AG08395 (cell line): ENCODE measurements around the gene GCG.
A peak's percentile ranks its signal among the peaks of the same experiment; 100 is the strongest.

Source experiments
- DNase-seq: peaks from one replicate; pipeline ENCODE4 v3.0.0; 2012; ENCODE audit warnings: mixed read lengths, low spot score

GCG gene

DNA sequence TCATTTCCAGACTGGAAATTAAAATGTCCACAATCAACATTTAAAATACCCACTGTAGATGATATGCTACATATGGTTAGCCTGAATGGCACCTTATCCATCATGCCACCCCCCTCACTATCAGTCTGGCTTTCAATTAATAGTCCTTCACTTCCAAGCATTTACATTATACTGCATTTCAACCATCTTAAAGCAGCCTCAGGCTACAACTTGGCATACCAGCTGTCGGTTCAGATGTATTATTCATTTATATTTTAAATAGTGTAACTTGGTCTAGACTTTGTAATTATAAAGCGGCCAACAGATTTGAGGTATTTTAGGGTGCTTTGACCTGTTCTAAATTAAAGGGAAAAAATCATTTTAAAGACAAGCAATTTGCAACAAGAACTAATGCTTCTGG, 2.6 kb downstream of the GCG start:
- no peak for DNase-seq

- no peak for DNase-seq
These were observed 3.1 kb downstream of the GCG start for GRCh38 chr2:162148956-162149355.

- no peak for DNase-seq
These were observed 8.1 kb downstream of the GCG start for GRCh38 chr2:162143969-162144368.

GRCh38 chr2:162138310-162138709, 13.7 kb downstream of the GCG start:
- no peak for DNase-seq

- no peak for DNase-seq
These were observed 24.6 kb downstream of the GCG start for GRCh38 chr2:162127422-162127821.

DNA sequence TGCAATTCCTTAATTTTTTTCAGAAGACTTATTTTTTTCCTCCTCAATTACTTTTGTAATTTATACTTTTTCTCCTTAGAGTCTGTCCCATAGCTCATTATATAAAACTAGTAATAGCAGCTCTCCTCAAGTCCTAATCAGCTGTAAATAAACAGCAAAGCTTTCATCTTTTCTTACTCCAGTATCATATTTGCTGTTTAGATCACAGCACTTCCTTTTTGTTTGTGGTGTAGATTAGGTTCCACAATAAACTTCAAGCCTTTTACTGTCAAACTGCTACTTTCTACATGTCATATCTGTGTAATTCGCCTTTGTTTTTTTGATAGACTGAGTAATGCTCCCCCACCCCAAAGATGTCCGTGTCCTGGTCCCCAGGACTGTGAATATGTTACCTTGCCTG, 25.5 kb downstream of the GCG start:
- no peak for DNase-seq

GRCh38 chr2:162126111-162126519, 25.9 kb downstream of the GCG start:
- DNase-seq = no peak

GRCh38 chr2:162125138-162125537, 26.9 kb downstream of the GCG start:
- peak; percentile 32 for DNase-seq

DNA sequence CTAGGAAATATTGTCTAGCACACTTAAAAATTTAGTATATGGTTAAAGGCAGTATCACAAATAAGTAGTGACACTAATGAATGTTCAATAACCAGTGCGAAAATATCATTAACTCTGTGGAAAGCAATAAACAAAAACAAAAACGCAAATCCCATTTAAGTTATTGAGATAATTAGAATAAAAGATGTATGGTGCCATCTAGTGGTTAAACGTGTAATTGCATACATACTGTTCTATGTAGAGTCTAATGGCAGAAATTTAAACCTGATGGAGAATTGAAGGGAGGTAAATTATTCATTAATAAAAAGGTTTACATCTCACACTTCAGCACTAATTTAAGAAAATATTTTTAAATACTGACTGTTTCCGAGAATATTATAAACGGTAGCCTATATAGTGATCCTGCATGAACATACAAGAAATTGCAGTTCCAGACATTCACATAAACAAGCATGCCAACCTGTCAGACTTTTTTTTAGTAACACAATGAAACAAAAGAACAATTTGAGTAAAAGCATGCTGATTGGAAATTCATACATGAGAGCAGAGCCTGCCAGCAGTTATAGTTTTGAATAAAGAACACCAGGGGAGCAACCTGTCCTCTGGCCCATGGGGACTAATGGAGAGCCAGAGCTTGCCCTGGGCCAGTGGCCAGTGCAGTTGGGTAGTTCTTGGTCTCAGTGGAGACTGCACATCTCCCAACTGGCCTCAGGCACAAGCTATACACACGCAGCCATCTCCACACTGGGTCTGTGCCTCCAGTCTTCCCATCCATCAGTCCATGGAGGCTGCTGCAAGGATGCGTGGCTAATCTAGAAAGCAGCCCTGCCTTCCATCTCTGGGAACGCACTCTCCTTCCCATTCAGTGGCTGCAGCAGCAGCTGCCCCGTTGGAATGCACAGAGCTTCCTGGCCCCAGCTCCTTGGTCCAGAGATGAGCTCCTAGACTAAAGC, 28.0 kb downstream of the GCG start:
- peak; percentile 49 for DNase-seq

GRCh38 chr2:162118166-162119031, 33.6 kb downstream of the GCG start:
- peak; percentile 65 for DNase-seq

DNA sequence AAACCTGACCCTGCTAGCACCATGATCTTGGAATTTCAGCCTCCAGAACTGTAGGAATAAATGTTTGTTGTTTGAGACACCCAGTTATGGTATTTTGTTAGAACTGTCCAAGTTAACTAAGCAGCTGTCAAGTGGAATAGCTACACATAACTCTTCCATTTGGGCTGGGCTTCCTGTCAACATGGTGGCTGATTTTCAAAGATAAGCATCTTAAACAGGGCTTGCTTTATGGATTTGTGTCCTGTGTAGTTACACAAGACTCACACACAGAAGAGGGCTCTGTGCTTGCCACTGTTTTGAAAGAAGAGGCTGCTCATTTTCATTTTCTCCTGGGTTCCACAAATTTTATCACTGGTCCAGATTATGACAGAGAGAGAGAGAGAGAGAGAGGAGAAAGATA, 35.7 kb downstream of the GCG start:
- DNase-seq = no peak

- no peak for DNase-seq
These were observed 37.0 kb downstream of the GCG start for GRCh38 chr2:162115076-162115475.

DNA sequence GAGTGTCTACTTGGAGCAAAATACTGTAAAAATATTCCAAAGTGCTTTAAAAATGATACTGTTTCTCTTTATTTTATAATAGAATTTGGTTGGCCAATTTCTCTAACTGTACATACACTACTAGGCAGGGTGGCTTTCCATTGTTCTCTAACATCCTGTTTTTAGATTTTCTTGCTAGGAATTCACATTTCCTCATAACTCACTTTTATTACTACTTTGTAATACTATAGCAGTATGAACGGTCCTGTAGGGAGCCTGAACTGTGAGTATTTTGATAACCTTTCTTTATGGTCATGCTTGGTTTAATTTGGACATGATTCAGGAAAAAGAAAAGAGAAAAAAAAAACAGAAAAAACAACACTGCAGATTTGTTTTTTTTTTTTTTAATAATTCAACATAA, 37.8 kb downstream of the GCG start:
- DNase-seq = no peak

DNA sequence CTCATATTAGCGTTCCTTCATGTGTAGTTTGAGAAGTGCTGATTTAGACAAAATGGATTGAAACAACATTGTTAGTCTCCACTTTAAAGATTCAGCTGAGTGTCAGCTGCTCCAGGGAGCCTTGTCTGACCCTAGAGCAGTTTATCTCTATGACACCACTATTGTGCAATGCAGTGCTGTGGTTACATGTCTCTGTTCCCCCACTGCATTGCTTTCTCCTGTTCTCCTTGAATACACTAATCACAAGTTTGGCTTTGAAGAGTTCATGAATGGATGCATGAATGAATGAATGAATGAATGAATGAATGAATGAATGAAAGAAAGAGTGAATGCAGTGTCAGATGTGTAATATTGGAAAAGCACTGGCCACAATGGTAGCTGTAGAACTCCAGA, 38.3 kb downstream of the GCG start:
- DNase-seq = peak; percentile 71

GRCh38 chr2:162113088-162113775, 38.8 kb downstream of the GCG start:
- DNase-seq = no peak

- DNase-seq = no peak
These were observed 39.8 kb downstream of the GCG start for GRCh38 chr2:162111958-162112850.

DNA sequence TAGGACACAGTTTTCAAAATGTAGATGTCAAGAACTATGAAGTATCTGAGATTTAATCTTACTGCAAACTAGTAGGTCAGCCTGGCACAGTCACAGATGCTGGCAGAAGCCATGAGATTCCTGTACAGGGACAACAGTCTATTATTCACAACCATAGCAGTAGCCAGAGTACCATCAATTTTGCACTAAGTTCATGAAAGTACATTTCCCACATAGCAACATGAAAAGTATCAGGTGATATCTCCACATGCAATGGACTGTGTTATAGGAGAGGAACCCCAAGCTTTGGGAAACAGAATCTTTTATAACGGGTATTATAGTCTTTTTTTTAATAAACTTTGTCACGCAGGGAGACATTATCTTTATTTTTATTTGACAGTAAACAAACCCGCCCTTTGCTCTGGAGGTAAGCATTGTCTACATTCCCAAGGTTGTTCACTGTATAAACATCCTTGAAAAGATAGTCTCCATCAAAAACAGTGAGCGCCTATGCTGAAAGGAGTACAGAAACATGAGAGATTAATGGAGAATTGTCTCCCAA, 44.6 kb downstream of the GCG start:
- no peak for DNase-seq

- DNase-seq = no peak
These were observed 45.3 kb downstream of the GCG start for GRCh38 chr2:162106746-162107145.

DNA sequence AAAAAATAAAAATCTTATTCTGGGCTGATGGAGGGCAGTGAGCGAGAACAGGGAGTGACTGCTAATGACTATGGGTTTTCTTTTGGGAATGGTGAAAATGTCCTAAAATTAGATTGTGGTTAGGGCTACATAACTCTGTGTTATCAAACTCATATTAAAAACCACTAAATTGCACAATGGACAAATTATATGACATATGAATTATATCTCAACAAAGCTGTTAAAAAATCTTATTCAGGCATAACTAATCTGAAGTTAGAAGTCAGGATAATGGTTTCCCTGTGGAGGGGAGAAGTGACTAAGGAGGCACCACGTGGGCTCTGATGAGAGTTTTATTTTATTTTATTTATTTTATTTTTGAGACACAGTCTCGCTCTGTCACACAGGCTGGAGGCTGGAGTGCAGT, 45.9 kb downstream of the GCG start:
- DNase-seq = peak; percentile 68

- no peak for DNase-seq
These were observed 48.5 kb downstream of the GCG start for GRCh38 chr2:162103443-162104009.

DNA sequence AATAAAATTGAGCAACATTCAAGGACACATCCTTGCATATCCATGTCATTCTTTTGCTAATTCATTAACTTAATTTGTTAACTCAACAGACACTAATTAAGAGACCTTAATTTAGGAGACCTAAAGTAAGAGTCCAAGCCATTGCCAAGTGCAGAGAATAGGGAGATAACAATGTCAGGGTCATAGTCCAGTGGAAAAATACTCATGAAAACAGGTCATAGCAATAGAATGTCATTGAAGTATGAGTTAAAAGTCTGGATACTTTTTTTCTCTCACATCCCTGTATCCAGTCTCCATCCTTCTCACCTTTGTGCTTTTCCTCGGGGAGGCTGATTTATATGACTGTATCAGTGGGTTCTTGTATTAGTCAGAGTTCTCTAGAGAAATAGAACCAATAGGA, 51.5 kb downstream of the GCG start:
- DNase-seq = no peak
